HG03439 (cell line): Measurements from ENCODE around the gene ABCB6.
A peak's percentile ranks its signal among the peaks of the same experiment; 100 is the strongest.

Source experiments
- ATAC-seq: cut with Tn5 transposase; IDR thresholded peaks from one replicate; pipeline ENCODE4 v1.9.1; 2021; ENCODE audit warnings: mild to moderate bottlenecking, moderate library complexity; ENCODE audit not compliant: unreplicated experiment

ABCB6 gene

GRCh38 chr2:219172231-219173154 lies 46.3 kb downstream of the ABCB6 start:
- ATAC-seq: no peak

GRCh38 chr2:219171231-219171651 lies 47.5 kb downstream of the ABCB6 start:
- ATAC-seq: no peak

- ATAC-seq: no peak
Measured at GRCh38 chr2:219169930-219170654, 48.7 kb downstream of the ABCB6 start, which contains the start of gene SLC23A3. Gene SLC23A3, minus strand, starts transcription at chr2:219170029. Its CDS starts 45 bp downstream, at chr2:219169984.

GRCh38 chr2:219168932-219169331 lies 49.8 kb downstream of the ABCB6 start:
- ATAC-seq: no peak

GRCh38 chr2:219168526-219168925 lies 50.2 kb downstream of the ABCB6 start:
- ATAC-seq: no peak

- no peak for ATAC-seq
Measured at GRCh38 chr2:219167997-219168396, 50.8 kb downstream of the ABCB6 start.

GRCh38 chr2:219165058-219165911 lies 53.5 kb downstream of the ABCB6 start:
- ATAC-seq: no peak

GRCh38 chr2:219163156-219163555 lies 55.6 kb downstream of the ABCB6 start:
- no peak for ATAC-seq

GRCh38 chr2:219161097-219161496 lies 57.7 kb downstream of the ABCB6 start:
- no peak for ATAC-seq

GRCh38 chr2:219160186-219161017 lies 58.4 kb downstream of the ABCB6 start, which contains the start of gene NHEJ1:
Gene NHEJ1, minus strand, starts transcription at chr2:219160815. Its CDS starts 2,453 bp downstream, at chr2:219158362.
- peak; percentile 85 for ATAC-seq
